ENCODE measurements around the gene RNF38. TPM values are rescaled to one million over a fixed set of nuclear protein-coding genes. Genes with fewer than 3 reads are reported as not detected.
"Not testable (repeated sequence)": the region's sequence is repeated elsewhere in the genome, so short reads cannot be mapped to it uniquely, and the experiment has no call there.

The RNF38 gene
- total RNA-seq, 1 donor from 2014 or later, result 22.8 TPM

- no peak for DNase-seq (ENCODE audit: extremely low spot score in 2 of 2)
- intact Hi-C loops (cut with DNase I), result no loop called here
- TF ChIP-seq CTCF (IDR thresholded peaks at IDR 0.05), result no peak
- no peak for TF ChIP-seq POLR2A (IDR thresholded peaks at IDR 0.05)
- no peak for TF ChIP-seq POLR2AphosphoS5 (IDR thresholded peaks at IDR 0.05; ENCODE audit: insufficient read depth in 1 of 2, low read depth in 1 of 2)
Observed at GRCh38 chr9:36323926-36324325, 76.1 kb downstream of the RNF38 start.

GRCh38 chr9:36322462-36322861 lies 77.6 kb downstream of the RNF38 start:
- DNase-seq (ENCODE audit: extremely low spot score in 2 of 2), result no peak
- no peaks in the 10 kb centered on the region for H3K27me3 ChIP-seq
- TF ChIP-seq CTCF (IDR thresholded peaks at IDR 0.05) (no peak), POLR2A (IDR thresholded peaks at IDR 0.05) (no peak), POLR2AphosphoS5 (IDR thresholded peaks at IDR 0.05; ENCODE audit: insufficient read depth in 1 of 2, low read depth in 1 of 2) (no peak)
- H3K36me3 ChIP-seq, result no peaks in the 10 kb centered on the region
- H3K27ac ChIP-seq, result no peak overlapping the region
- no peaks in the 10 kb centered on the region for H3K9me3 ChIP-seq
- no peak overlapping the region for H3K4me3 ChIP-seq
- intact Hi-C loops (cut with DNase I), result no loop called here
- no peaks in the 10 kb centered on the region for H3K4me1 ChIP-seq

More at GRCh38 chr9:36323926-36324325, 76.1 kb downstream of the RNF38 start:
- no peak overlapping the region for H3K27ac ChIP-seq
- H3K4me3 ChIP-seq, result no peak overlapping the region
- no peaks in the 10 kb centered on the region for H3K27me3 ChIP-seq
- H3K36me3 ChIP-seq, result no peaks in the 10 kb centered on the region
- H3K4me1 ChIP-seq, result peaks cover 4% of the 10 kb centered on the region
- no peaks in the 10 kb centered on the region for H3K9me3 ChIP-seq

- DNase-seq (ENCODE audit: extremely low spot score in 2 of 2); H3K4me3 ChIP-seq; H3K9me3 ChIP-seq; H3K27me3 ChIP-seq; H3K36me3 ChIP-seq; intact Hi-C loops (cut with DNase I); H3K27ac ChIP-seq; H3K4me1 ChIP-seq: not testable (repeated sequence)
Observed at GRCh38 chr9:36321903-36322302, 78.2 kb downstream of the RNF38 start.

- no peaks in the 10 kb centered on the region for H3K36me3 ChIP-seq
- no peaks in the 10 kb centered on the region for H3K4me1 ChIP-seq
- H3K27me3 ChIP-seq, result no peaks in the 10 kb centered on the region
- no peaks in the 10 kb centered on the region for H3K9me3 ChIP-seq
- TF ChIP-seq POLR2A (IDR thresholded peaks at IDR 0.05) (no peak), CTCF (IDR thresholded peaks at IDR 0.05) (no peak), POLR2AphosphoS5 (IDR thresholded peaks at IDR 0.05; ENCODE audit: insufficient read depth in 1 of 2, low read depth in 1 of 2) (no peak)
- DNase-seq (ENCODE audit: extremely low spot score in 2 of 2), result no peak
- H3K4me3 ChIP-seq, result no peak overlapping the region
- intact Hi-C loops (cut with DNase I), result no loop called here
- H3K27ac ChIP-seq, result no peak overlapping the region
Observed at GRCh38 chr9:36320466-36320865, 79.6 kb downstream of the RNF38 start.

- H3K36me3 ChIP-seq, result no peaks in the 10 kb centered on the region
- no peak for TF ChIP-seq POLR2A (IDR thresholded peaks at IDR 0.05)
- TF ChIP-seq CTCF (IDR thresholded peaks at IDR 0.05), result no peak
- no peak for TF ChIP-seq POLR2AphosphoS5 (IDR thresholded peaks at IDR 0.05; ENCODE audit: insufficient read depth in 1 of 2, low read depth in 1 of 2)
- no peaks in the 10 kb centered on the region for H3K4me1 ChIP-seq
- no peaks in the 10 kb centered on the region for H3K27me3 ChIP-seq
- H3K27ac ChIP-seq, result no peak overlapping the region
- intact Hi-C loops (cut with DNase I), result no loop called here
- DNase-seq (ENCODE audit: extremely low spot score in 2 of 2), result no peak
- H3K4me3 ChIP-seq, result no peak overlapping the region
- H3K9me3 ChIP-seq, result no peaks in the 10 kb centered on the region
Observed at GRCh38 chr9:36319806-36320205, 80.3 kb downstream of the RNF38 start.

- no peaks in the 10 kb centered on the region for H3K4me1 ChIP-seq
- H3K36me3 ChIP-seq, result no peaks in the 10 kb centered on the region
- H3K27me3 ChIP-seq, result no peaks in the 10 kb centered on the region
- H3K9me3 ChIP-seq, result no peaks in the 10 kb centered on the region
- intact Hi-C loops (cut with DNase I), result no loop called here
- no peak for DNase-seq (ENCODE audit: extremely low spot score in 2 of 2)
- TF ChIP-seq CTCF (IDR thresholded peaks at IDR 0.05), result no peak
- TF ChIP-seq POLR2A (IDR thresholded peaks at IDR 0.05), result no peak
- no peak for TF ChIP-seq POLR2AphosphoS5 (IDR thresholded peaks at IDR 0.05; ENCODE audit: insufficient read depth in 1 of 2, low read depth in 1 of 2)
- no peak overlapping the region for H3K4me3 ChIP-seq
- H3K27ac ChIP-seq, result no peak overlapping the region
Observed at GRCh38 chr9:36319183-36319582, 80.9 kb downstream of the RNF38 start.

All from vagina (tissue), 2 donors.